GM12878 (cell line): Measurements from ENCODE around the gene SRGAP1. TPM values are rescaled to one million over a fixed set of nuclear protein-coding genes. Genes with fewer than 3 reads are reported as not detected.

Experiments used
- ATAC-seq: fragments of 200-7000 bp; cut with Tn5 transposase; 3 replicates; pipeline ENCODE4 v1.9.1; 2020; ENCODE audit warnings: mild to moderate bottlenecking, moderate library complexity
- BruUV-seq: library from RNA; stranded (reverse); fragments of 400-500 nt; replicated peaks from 2 replicates; lab custom pipeline; 2021; lab: Mats Ljungman, UMichigan
- CTCF ChIA-PET: fragments of 300-600 bp; sonication (Branson Sonifier 250); formaldehyde crosslinking; extraction: SDS; loops from one replicate; lab custom pipeline; 2021; ENCODE audit warnings: inconsistent platforms; lab: Yijun Ruan, JAX
- POLR2A ChIA-PET: fragments of 350-600 bp; formaldehyde crosslinking; extraction: SDS; loops from one replicate; lab custom pipeline; 2021; ENCODE audit warnings: inconsistent platforms; lab: Charles Lee
- RAD21 ChIA-PET: fragments of 300-600 bp; sonication (Branson Sonifier 250); formaldehyde crosslinking; loops from one replicate; lab custom pipeline; 2023; ENCODE audit warnings: antibody characterized with exemption; ENCODE audit not compliant: unreplicated experiment; lab: Charles Lee
- SMC1A ChIA-PET: fragments of 300-600 bp; sonication (Branson Sonifier 250); formaldehyde crosslinking; loops from one replicate; lab custom pipeline; 2023; ENCODE audit not compliant: unreplicated experiment, uncharacterized antibody; lab: Charles Lee
- DNase-seq: peaks from one replicate; pipeline ENCODE4 v3.0.0-alpha.2; 2011; ENCODE audit warnings: low read depth, low spot score
- FAIRE-seq: peaks from 3 replicates; lab custom pipeline; 2011; peaks lifted over from hg19 to GRCh38; lab: Jason Lieb, UNC
- H2AFZ ChIP-seq: 2 replicates; pipeline ENCODE4 v1.6.0; 2011; ENCODE audit warnings: low read depth, low read length, control low read depth; ENCODE audit not compliant: control insufficient read depth
- H3K27ac ChIP-seq: 2 replicates; pipeline ENCODE4 v1.5.1; 2011; ENCODE audit warnings: control low read depth; ENCODE audit not compliant: control insufficient read depth, insufficient read depth
- H3K27me3 ChIP-seq, 2 experiments: replicated peaks in 1 of 2; 2 replicates each; pipeline versions ENCODE4 v1.6.0 to v1.6.1; 2011; ENCODE audit warnings: low read length in 1 of 2; ENCODE audit not compliant: control insufficient read depth in 2 of 2, insufficient read depth in 2 of 2
- H3K36me3 ChIP-seq, 2 experiments: 2 replicates each; pipeline ENCODE4 v1.5.1; 2011; ENCODE audit warnings: low read length in 1 of 2; ENCODE audit not compliant: control insufficient read depth in 2 of 2, insufficient read depth in 2 of 2
- H3K4me1 ChIP-seq: 2 replicates; pipeline ENCODE4 v1.6.1; 2011; ENCODE audit warnings: mild to moderate bottlenecking, low read length, moderate library complexity, mixed read lengths; ENCODE audit not compliant: control insufficient read depth, insufficient read depth
- H3K4me2 ChIP-seq: 2 replicates; pipeline ENCODE4 v1.6.0; 2011; ENCODE audit warnings: control low read depth; ENCODE audit not compliant: control insufficient read depth, insufficient read depth
- H3K4me3 ChIP-seq: fragments of 200-600 bp; sonication (generic); 2 replicates; pipeline ENCODE4 v1.5.1; 2016
- H3K79me2 ChIP-seq: 2 replicates; pipeline ENCODE4 v1.6.0; 2011; ENCODE audit warnings: low read length; ENCODE audit not compliant: control insufficient read depth, insufficient read depth
- H3K9ac ChIP-seq: 2 replicates; pipeline ENCODE4 v1.8.0; 2011; ENCODE audit warnings: low read length, control low read depth, mixed read lengths; ENCODE audit not compliant: control insufficient read depth, insufficient read depth
- H3K9me3 ChIP-seq: replicated peaks from 3 replicates; pipeline ENCODE4 v1.5.1; 2011; ENCODE audit warnings: mild to moderate bottlenecking, low read length; ENCODE audit not compliant: control insufficient read depth, insufficient read depth
- H4K20me1 ChIP-seq: 2 replicates; pipeline ENCODE4 v1.6.0; 2011; ENCODE audit not compliant: control insufficient read depth, insufficient read depth
- EED ChIP-seq: sonication (generic); IDR thresholded peaks from 2 replicates; pipeline ENCODE4 v1.6.1; 2016; ENCODE audit warnings: antibody characterized with exemption, low read depth
- HDAC2 ChIP-seq: fragments of 200-600 bp; sonication (generic); IDR thresholded peaks from 2 replicates; pipeline ENCODE4 v1.6.1; 2017
- HDAC6 ChIP-seq: fragments of 200-600 bp; sonication (generic); IDR thresholded peaks from one replicate; pipeline ENCODE4 v1.8.0; 2017; ENCODE audit warnings: antibody characterized with exemption; ENCODE audit not compliant: unreplicated experiment
- HSF1 ChIP-seq: fragments of 150-350 bp; IDR thresholded peaks from 2 replicates; pipeline ENCODE4 v1.6.1; 2014; ENCODE audit warnings: mild to moderate bottlenecking, low read depth, low read length
- KAT2A ChIP-seq: conservative IDR thresholded peaks from 2 replicates; pipeline ENCODE4 v1.6.1; 2011; ENCODE audit warnings: low read depth, low read length; ENCODE audit not compliant: control insufficient read depth
- NFYB ChIP-seq: IDR thresholded peaks from 2 replicates; pipeline ENCODE4 v1.6.1; 2011; ENCODE audit warnings: low read depth, mild to moderate bottlenecking, low read length, improper control_type of control experiment, moderate library complexity; ENCODE audit not compliant: insufficient read depth
- NR2C1 ChIP-seq: fragments of 450-650 bp; IDR thresholded peaks from 2 replicates; pipeline ENCODE4 v1.6.1; 2017; ENCODE audit warnings: antibody characterized with exemption, mild to moderate bottlenecking, moderate library complexity
- NR2C2 ChIP-seq: IDR thresholded peaks from 2 replicates; pipeline ENCODE4 v1.6.1; 2011; ENCODE audit warnings: borderline replicate concordance, low read depth; ENCODE audit not compliant: control insufficient read depth, insufficient read length
- NR2F1 ChIP-seq: fragments of 450-650 bp; conservative IDR thresholded peaks from 2 replicates; pipeline ENCODE4 v1.6.1; 2017; ENCODE audit warnings: mild to moderate bottlenecking
- PAX5 ChIP-seq: IDR thresholded peaks from 2 replicates; pipeline ENCODE4 v1.6.1; 2011; ENCODE audit warnings: low read depth, low read length, borderline replicate concordance
- SKIL ChIP-seq: fragments of 450-650 bp; IDR thresholded peaks from 2 replicates; pipeline ENCODE4 v1.6.1; 2017; ENCODE audit warnings: mild to moderate bottlenecking, low read depth, inconsistent platforms; ENCODE audit not compliant: poor library complexity, severe bottlenecking
- TAF1 ChIP-seq: IDR thresholded peaks from 2 replicates; pipeline ENCODE4 v1.6.1; 2011; ENCODE audit warnings: mild to moderate bottlenecking, low read depth, low read length, borderline replicate concordance
- ZBTB33 ChIP-seq: fragments of 450-650 bp; IDR thresholded peaks from 2 replicates; pipeline ENCODE4 v1.6.1; 2017; ENCODE audit warnings: mild to moderate bottlenecking
- ZNF217 ChIP-seq: fragments of 450-650 bp; IDR thresholded peaks from 2 replicates; pipeline ENCODE4 v1.6.1; 2017; ENCODE audit warnings: antibody characterized with exemption, mild to moderate bottlenecking
- ZNF24 ChIP-seq: fragments of 450-650 bp; IDR thresholded peaks from 2 replicates; pipeline ENCODE4 v1.6.1; 2017; ENCODE audit warnings: antibody characterized with exemption, mild to moderate bottlenecking
- ZNF274 ChIP-seq: IDR thresholded peaks from one replicate; pipeline ENCODE4 v1.8.0; 2011; ENCODE audit not compliant: insufficient read length, insufficient read depth
- WGBS: methylation state at CpG from one replicate; pipeline ENCODE4 v1.1.6; 2016; ENCODE audit warnings: low lambda C conversion rate; ENCODE audit not compliant: insufficient replicate concordance, insufficient coverage; ENCODE audit errors: missing lambda C conversion rate; 5-methylcytosine and 5-hydroxymethylcytosine counted together
- in situ Hi-C: fragments of 300-500 bp; cut with MboI; formaldehyde crosslinking; loops from 9 replicates; pipeline ENCODE4 v1.14.3; 2018; ENCODE audit warnings: mixed read lengths
- intact Hi-C: fragments of 100-400 bp; cut with micrococcal nuclease; formaldehyde crosslinking; loops from one replicate; pipeline ENCODE4 v1.14.2; 2022; ENCODE audit not compliant: unreplicated experiment
- polyA plus RNA-seq, 11 experiments: library from polyadenylated mRNA; depleted of rRNA in 4 of 11; unstranded in 6 of 11; stranded (reverse) in 5 of 11; fragments of >200 nt; fragmentation: Nextera tagmentation in 4 of 11; fragmentation: Illumina TruSeq in 1 of 11; extraction: Ambion mirVana in 4 of 11; extraction: Trizol in 1 of 11; gene quantifications; 1 replicate in 1 of 11; 2 replicates in 10 of 11; pipeline versions ENCODE4 v1.2.1 to v1.2.3, GENCODE V29; 2011 to 2016; ENCODE audit warnings: inconsistent platforms in 2 of 11, missing spikeins in 2 of 11, low read depth in 1 of 11
- total RNA-seq, 4 experiments: library from RNA; depleted of rRNA in 3 of 4; stranded (reverse); fragments of >200 nt in 3 of 4; fragmentation: Illumina TruSeq in 1 of 4; extraction: Trizol in 1 of 4; gene quantifications; 2 replicates each; pipeline versions ENCODE4 v1.2.1 to v1.2.3, GENCODE V29; 2013 to 2021
- TF ChIP-seq, protein P1 (sequence below): fragments of 450-650 bp; IDR thresholded peaks from 2 replicates; pipeline ENCODE4 v1.6.1; 2017; ENCODE audit warnings: low read depth, mild to moderate bottlenecking, moderate library complexity
- TF ChIP-seq, protein P2 (sequence below): IDR thresholded peaks from 2 replicates; pipeline ENCODE4 v1.6.1; 2012; ENCODE audit warnings: low read depth, low read length, improper control_type of control experiment

Gene SRGAP1
- total and polyA plus RNA-seq, 10 of the 15 experiments (the other 5 are each of a cell fraction or from before 2014, with no cell fraction given): 0.16 to 0.85 (median 0.46) TPM

DNA sequence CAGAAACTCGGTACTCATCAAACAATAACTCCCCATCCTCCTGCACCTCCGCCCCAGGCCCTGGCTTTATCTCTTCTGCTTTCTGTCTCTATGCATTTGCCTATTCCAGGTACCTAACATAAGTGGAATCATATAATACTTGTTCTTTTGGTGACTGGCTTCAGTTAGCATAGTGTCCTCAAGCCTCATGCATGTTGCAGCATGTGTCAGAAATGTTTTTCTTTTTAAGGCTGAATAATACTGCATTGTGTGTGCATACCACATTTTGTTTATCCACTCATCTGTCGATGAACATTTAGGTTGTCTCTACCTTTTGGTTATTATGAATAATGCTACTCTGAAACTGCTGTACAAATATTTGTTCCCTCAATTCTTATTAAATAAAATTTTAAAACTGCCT, 260.5 kb downstream of the SRGAP1 start:
- Histone ChIP-seq H4K20me1 (no peaks in the 10 kb centered on the region), H3K36me3 (no peaks in the 10 kb centered on the region), H3K27ac (no peak overlapping the region), H3K9me3 (no peaks in the 10 kb centered on the region), H3K4me1 (no peaks in the 10 kb centered on the region), H3K9ac (no peak overlapping the region), H2AFZ (no peak overlapping the region), H3K4me3 (no peak overlapping the region), H3K79me2 (no peaks in the 10 kb centered on the region), H3K4me2 (no peak overlapping the region), H3K27me3 (no peaks in the 10 kb centered on the region)
- 39% methylated on average over 3 of the region's 3 CpGs for WGBS
- no peak for ATAC-seq
- RAD21 ChIA-PET: no interaction called here
- BruUV-seq: no TSS peak
- no peak for FAIRE-seq
- in situ Hi-C loops: no loop called here
- POLR2A ChIA-PET: no interaction called here
- CTCF ChIA-PET: interaction anchor here (0.9 kb wide), 1 partner anchor 42 kb away, joined by 3 read pairs; no protein-coding TSS in a partner anchor
- intact Hi-C loops: no loop called here
- SMC1A ChIA-PET: no interaction called here
- no peak for DNase-seq
- TF ChIP-seq HDAC2 (no peak), SKIL (no peak), NR2C2 (no peak), TAF1 (no peak), KAT2A (no peak), NR2F1 (no peak), HSF1 (no peak), ZNF217 (no peak), PAX5 (no peak), ZNF24 (no peak), HDAC6 (no peak), NR2C1 (no peak), EED (no peak), NFYB (no peak), ZBTB33 (no peak), ZNF274 (no peak)
- TF ChIP-seq, protein P1, sequence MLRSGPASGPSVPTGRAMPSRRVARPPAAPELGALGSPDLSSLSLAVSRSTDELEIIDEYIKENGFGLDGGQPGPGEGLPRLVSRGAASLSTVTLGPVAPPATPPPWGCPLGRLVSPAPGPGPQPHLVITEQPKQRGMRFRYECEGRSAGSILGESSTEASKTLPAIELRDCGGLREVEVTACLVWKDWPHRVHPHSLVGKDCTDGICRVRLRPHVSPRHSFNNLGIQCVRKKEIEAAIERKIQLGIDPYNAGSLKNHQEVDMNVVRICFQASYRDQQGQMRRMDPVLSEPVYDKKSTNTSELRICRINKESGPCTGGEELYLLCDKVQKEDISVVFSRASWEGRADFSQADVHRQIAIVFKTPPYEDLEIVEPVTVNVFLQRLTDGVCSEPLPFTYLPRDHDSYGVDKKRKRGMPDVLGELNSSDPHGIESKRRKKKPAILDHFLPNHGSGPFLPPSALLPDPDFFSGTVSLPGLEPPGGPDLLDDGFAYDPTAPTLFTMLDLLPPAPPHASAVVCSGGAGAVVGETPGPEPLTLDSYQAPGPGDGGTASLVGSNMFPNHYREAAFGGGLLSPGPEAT: no peak
- TF ChIP-seq, protein P2, sequence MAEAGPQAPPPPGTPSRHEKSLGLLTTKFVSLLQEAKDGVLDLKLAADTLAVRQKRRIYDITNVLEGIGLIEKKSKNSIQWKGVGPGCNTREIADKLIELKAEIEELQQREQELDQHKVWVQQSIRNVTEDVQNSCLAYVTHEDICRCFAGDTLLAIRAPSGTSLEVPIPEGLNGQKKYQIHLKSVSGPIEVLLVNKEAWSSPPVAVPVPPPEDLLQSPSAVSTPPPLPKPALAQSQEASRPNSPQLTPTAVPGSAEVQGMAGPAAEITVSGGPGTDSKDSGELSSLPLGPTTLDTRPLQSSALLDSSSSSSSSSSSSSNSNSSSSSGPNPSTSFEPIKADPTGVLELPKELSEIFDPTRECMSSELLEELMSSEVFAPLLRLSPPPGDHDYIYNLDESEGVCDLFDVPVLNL: no peak
